HG03175 (cell line): Measurements from ENCODE around the gene PLEKHG3.
"Not testable (repeated sequence)": the region's sequence is repeated elsewhere in the genome, so short reads cannot be mapped to it uniquely, and the experiment has no call there.

Experiments
- ATAC-seq: cut with Tn5 transposase; IDR thresholded peaks from one replicate; pipeline ENCODE4 v1.9.1; 2021; ENCODE audit warnings: mild to moderate bottlenecking, moderate library complexity; ENCODE audit not compliant: unreplicated experiment

PLEKHG3 gene

GRCh38 chr14:64704143-64704742, at the start of gene PLEKHG3:
TSS of gene PLEKHG3 (plus strand) at chr14:64704424. CDS start at chr14:64727632, 23,208 bp downstream.
- ATAC-seq, result no peak

- ATAC-seq, result no peak
These were observed 49.3 kb upstream of the PLEKHG3 start for GRCh38 chr14:64654901-64655300.

- no peak for ATAC-seq
These were observed 47.2 kb upstream of the PLEKHG3 start for GRCh38 chr14:64656986-64657385.

DNA sequence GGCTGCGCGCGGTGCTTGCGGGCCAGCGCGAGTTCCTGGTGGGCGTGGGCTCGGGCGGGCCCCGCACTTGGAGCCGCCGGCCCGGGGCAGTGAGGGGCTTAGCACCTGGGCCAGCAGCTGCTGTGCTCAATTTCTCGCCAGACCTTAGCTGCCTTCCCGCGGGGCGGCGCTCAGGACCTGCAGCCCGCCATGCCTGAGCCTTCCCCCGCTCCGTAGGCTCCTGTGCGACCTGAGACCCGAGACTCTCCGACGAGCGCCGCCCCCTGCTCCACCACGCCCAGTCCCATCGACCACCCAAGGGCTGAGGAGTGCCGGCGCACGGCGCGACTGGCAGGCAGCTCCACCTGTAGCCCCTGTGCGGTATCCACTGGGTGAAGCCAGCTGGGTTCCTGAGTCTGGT, 46.0 kb upstream of the PLEKHG3 start:
- no peak for ATAC-seq

DNA sequence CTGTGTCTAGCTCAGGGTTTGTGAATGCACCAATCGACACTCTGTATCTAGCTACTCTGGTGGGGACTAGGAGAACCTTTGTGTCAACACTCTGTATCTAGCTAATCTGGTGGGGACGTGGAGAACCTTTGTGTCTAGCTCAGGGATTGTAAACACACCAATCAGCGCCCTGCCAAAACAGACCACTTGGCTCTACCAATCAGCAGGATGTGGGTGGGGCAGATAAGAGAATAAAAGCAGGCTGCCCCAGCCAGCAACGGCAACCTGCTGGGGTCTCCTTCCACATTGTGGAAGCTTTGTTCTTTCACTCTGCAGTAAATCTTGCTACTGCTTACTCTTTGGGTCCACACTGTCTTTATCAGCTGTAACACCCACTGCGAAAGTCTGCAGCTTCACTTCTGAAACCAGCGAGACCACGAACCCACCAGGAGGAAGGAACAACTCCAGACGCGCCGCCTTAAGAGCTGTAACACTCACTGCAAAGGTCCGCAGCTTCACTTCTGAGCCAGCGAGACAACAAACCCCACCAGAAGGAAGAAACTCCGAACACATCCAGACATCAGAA, 45.4 kb upstream of the PLEKHG3 start:
- not testable (repeated sequence) for ATAC-seq

GRCh38 chr14:64659366-64659765, 44.9 kb upstream of the PLEKHG3 start:
- ATAC-seq, result no peak

DNA sequence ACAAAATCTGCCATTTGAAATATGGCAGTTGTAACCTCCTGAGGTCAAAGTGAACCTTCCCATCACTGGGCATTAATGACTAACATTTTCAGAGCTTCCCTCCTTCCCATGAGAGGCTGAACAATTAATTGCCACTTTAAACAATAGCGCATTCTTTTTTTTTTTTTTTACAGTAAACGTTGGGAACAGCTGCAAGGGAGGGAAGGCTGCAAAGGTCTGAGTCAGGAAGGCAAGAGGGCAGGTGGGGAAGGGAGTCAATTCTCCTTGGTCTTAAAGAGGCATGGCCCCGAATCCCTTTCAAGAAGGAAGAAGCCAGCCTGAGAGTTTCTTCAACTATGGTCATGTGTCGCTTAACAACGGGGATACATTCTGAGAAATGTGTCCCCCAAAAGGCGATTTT, 41.0 kb upstream of the PLEKHG3 start:
- no peak for ATAC-seq

DNA sequence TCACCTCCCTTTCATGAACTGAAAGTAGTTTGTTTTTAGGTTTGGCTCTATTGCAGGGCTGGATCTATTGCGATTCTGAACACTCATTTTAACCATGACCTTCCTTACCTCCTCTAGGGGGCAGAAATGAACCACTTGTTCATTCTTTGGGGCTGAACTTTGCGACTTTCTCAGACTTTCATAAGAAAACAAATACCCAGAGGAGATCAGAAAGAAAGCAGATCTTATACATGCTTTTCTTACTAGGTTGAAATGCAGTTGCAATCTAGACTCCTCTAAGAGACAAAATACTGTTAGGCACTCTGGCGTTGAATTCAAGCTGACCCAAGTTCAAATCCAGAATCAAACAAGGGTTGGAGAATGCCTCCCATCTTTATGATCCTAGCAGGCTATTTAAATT, 32.6 kb upstream of the PLEKHG3 start:
- ATAC-seq, result no peak

DNA sequence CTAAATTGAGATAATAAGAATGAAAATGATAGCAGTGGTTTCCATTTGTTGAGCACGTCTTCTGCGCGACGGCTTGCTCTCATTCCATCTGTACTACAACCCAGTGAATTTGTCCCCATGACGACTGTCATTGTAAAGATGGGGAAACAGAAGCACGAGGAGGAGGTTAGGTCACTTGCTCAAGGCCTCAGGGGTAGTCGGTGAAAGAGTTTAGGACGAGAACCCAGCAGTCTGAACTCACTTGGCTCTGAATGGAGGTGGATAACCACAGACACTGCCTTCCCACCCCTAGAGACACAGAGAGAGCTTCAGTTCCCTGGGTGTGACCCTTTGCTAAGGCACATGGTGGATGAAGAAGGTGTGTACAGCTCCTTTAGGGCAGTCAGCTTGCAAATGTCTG, 30.9 kb upstream of the PLEKHG3 start:
- ATAC-seq, result no peak

DNA sequence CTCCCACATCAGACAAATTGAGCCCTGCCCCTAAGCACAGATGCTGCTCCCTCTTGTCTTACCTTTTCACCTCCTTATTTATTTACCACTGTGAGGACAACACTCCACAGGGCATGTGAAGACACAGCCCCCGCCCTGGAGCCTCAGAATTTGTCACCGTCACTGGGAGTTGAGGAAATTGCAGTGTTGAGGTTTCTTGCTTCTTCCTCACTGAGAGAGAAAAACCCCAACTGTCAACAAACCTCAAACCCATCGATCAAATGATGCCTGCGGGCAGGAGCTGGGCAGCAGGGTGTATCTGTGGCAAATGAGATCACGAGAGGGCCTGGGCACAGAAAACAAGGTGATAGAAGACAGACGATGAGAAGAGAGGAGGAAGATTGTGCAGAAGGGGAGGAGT, 30.5 kb upstream of the PLEKHG3 start:
- no peak for ATAC-seq

GRCh38 chr14:64674829-64675228, 29.4 kb upstream of the PLEKHG3 start:
- ATAC-seq, result no peak

GRCh38 chr14:64675312-64675711, 28.9 kb upstream of the PLEKHG3 start:
- ATAC-seq, result no peak

DNA sequence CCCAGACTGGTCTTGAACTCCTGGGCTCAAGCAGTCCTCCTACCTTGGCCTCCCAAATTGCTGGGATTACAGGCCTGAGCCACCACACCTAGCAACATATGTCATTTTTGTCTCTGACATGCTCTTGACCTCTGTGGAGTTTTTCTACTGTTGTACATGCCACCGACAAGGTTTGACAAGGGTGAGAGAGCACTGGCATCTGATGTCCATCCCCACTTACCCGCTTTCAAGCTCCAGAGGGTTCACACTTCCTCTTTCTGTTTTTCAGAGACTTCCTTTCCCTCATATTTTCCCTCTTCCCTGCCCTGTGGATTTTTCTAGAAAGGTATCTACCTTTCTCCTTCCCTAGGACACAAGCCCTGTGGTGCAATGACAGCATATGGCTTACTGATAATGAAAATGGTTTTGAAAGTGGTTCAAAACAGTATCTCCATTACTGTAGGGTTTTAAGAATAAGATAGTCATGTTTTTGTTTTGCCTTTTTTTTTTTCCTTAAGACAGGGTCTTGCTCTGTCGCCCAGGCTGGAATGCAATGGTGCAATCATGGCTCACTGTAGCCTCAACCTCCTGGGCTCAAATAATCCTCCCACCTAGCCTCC, 27.7 kb upstream of the PLEKHG3 start:
- no peak for ATAC-seq

GRCh38 chr14:64680013-64680713, 24.1 kb upstream of the PLEKHG3 start:
- ATAC-seq, result no peak

- ATAC-seq, result no peak
These were observed 23.5 kb upstream of the PLEKHG3 start for GRCh38 chr14:64680714-64681065.

GRCh38 chr14:64681796-64682710, 22.2 kb upstream of the PLEKHG3 start:
- no peak for ATAC-seq

GRCh38 chr14:64682843-64683242, 21.4 kb upstream of the PLEKHG3 start:
- ATAC-seq, result no peak

DNA sequence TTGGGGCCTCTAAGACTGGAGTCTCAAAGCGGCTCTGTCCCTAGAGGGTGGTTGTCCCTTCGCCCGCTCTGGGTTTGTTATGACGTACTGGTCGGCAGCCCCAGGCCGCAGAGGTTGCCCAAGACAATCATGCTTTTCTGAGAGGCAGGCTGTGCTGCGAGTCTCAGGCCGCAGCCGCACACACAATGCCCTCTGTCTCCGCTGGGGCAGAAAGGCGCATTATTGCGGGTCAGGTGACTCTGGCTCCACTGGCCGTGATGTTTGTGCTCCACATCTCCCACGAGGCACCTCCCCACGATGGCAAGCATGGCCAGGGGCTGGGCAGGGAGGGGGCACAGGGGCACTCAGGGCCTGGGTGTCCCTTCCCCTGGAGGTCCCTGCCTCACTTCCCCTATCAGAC, 21.0 kb upstream of the PLEKHG3 start:
- ATAC-seq, result no peak

DNA sequence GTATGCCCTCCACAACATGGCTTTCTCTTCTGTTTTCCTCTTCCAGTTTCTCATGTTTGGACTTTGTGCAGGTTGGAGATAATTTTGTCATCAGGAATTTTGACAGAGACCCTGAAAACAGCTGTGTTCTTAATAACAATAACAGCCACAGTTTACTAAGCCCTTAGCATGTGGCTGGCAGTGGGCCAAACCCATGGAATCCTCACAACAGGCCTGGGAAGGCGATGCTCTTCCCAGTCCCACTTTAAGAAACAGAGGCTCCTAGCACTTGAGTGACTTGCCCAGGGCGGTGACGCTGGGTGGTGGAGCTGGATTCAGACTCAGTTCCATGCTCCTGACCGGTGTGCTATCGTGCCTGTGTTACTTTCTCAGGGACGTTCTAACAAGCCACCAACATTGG, 20.1 kb upstream of the PLEKHG3 start:
- no peak for ATAC-seq

DNA sequence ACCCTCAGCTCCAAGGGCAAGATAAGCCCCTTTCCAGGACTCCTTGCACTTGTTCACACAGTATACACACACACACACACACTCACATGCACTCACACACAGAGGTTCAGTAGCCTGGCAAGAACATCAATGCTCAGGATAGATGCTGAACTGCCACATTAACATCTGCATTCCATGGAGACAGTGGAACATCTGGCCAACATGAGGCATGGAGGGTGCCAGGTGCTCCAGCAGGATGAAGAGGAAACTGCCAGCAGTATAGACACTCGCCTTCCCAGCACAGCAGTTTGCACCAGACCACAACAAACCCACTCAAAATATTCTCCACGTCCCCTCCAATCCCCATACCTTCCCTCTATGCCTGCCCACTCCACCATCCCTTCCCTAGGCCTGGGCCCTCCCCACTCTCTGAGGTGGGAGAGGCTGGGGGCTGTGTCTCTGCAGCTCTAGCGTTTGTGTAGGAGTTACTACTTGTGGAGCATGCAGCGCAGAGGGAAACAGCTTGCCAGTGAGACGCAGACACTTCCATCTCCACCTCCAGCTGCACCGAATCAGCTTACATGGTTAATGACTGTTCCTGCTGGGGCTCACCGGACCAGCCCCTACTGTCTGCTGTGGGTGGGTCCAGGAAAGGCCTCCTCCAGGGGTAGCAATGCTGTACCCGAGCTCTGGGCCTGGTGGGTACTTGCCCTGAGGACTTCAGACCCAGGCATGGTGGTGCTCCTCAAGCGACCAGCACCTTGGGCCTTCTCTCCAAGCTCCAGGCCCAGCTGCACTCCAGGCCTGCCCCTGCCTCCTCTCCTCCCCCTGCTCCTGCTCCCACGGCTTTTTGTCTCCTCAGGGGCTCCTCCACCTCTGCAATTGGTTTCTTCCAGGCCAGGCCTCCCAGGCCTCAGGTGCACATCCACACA, 18.6 kb upstream of the PLEKHG3 start:
- ATAC-seq, result no peak
